Hair follicular keratinocyte (primary cell): ENCODE measurements around the gene TEX50. TPM values are rescaled to one million over a fixed set of nuclear protein-coding genes. Genes with fewer than 3 reads are reported as not detected.

ENCODE experiments used
- total RNA-seq: library from RNA; depleted of rRNA; stranded (reverse); fragments of >200 nt; gene quantifications from 2 replicates; pipeline ENCODE4 v1.2.3, GENCODE V29; 2015

Gene TEX50, protein sequence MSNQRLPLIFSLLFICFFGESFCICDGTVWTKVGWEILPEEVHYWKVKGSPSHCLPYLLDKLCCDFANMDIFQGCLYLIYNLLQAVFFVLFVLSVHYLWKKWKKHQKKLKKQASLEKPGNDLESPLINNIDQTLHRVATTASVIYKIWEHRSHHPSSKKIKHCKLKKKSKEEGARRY
- not detected in 2 replicates for total RNA-seq

DNA sequence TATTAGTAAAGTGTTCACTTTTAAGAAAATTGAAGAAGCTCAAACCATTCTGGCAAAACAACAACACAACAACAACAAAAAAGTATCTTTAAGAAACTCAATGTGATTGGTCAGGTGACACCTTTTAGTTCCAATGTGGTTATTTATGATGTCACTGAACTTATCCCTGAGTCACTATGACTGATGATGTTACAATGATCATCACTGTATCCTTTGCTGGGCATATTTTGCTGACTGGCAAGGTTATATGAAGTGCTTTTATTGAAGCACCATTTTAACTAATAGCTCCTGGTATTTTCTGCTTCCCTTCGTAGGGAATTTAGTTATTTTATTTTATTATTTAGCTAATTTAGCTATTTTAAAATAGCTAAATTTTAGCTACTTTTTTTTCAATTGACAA lies at the start of gene TEX50:
TEX50 (plus strand) TSS at position 223 of the 400 bp plus-strand sequence. CDS start 184 bp downstream, outside the sequence.

DNA sequence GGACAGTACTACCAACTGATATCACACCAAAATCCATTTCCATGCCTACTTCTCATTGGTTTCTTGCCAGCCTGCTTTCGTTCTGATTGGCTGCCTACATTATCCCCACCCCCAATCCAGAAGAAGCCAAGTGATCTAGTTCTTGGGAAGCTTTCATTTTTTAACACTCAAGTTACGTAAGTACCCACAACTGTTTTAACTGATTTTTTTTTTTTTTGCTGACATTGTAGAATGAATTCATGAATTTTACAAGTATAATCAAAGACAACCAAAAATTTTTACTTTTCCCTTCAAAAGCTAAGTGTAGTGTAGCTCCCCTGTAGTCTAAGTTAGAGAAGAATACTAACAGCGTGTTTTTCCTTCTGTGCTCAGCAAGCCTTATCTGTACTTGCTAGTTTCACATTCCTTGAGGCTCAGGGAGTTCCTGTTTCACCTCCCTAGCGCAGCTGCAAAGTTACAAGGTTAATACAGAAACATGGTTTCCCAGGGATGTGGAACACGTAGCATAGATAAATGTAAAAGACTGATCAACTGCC lies 32.0 kb upstream of the TEX50 start, which contains the start of gene SLC9C2:
SLC9C2 (minus strand) TSS at position 17 of the 536 bp plus-strand sequence. CDS start 1,296 bp downstream, outside the sequence.

DNA sequence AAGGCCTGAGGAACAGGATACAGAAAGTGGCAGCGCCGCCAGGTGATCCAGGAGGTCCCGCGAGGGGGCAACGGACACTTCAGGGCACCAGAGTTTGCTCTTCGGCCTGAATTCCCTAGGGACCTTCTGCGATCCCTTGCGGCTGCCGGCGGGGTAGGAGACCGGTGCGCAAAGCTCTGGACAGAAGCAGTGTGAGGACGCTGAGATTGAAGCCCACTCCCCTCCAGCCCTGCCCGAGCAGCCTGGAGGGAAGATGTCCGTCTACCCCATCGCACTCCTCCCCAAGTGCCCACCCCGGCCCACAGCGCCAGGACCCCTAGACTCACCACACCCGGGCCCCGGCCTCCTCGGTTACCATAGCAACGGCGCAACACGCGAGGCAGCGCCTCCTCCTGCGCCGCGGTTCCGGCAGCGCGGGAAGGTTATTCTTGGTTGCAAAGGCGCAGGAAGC lies 34.4 kb downstream of the TEX50 start, which contains the start of gene ANKRD45:
ANKRD45 (minus strand) TSS at position 361 of the 451 bp plus-strand sequence. CDS start 10,433 bp downstream, outside the sequence.

Other genes with a start within 250 kb of the TEX50 start
- 201 and 244 TPM in 2 replicates for gene PRDX6, start 158.0 kb upstream of the TEX50 start, total RNA-seq
- not detected in 2 replicates for gene SLC9C2, start 32.3 kb upstream of the TEX50 start, total RNA-seq
- gene ANKRD45, start 34.5 kb downstream of the TEX50 start, total RNA-seq = not detected in 2 replicates
- gene KLHL20, start 79.6 kb downstream of the TEX50 start, total RNA-seq = 18.4 and 20.9 TPM in 2 replicates
- 23.5 and 23.9 TPM in 2 replicates for gene DARS2, start 189.3 kb downstream of the TEX50 start, total RNA-seq
- gene CENPL, start 189.5 kb downstream of the TEX50 start, total RNA-seq = 10.9 and 14.5 TPM in 2 replicates
- 521 and 783 TPM in 2 replicates for gene GAS5, start 232.7 kb downstream of the TEX50 start, total RNA-seq
- 1.0 and 1.5 TPM in 2 replicates for gene ZBTB37, start 233.0 kb downstream of the TEX50 start, total RNA-seq